Mucosa of rectum (tissue), 2 donors: ENCODE results near the gene ZKSCAN7.

Experiments
- H3K27ac ChIP-seq, 2 donors: one replicate each; pipeline ENCODE4 v1.7.0; 2013; ENCODE audit warnings: inconsistent platforms in 2 of 2, low read depth in 2 of 2, low read length in 2 of 2
- H3K27me3 ChIP-seq, 2 donors: one replicate each; pipeline ENCODE4 v1.7.0; 2013; ENCODE audit warnings: low read length in 2 of 2; ENCODE audit not compliant: control insufficient read depth in 2 of 2, insufficient read depth in 2 of 2
- H3K36me3 ChIP-seq, 2 donors: one replicate each; pipeline ENCODE4 v1.7.0; 2013; ENCODE audit warnings: low read length in 2 of 2; ENCODE audit not compliant: control insufficient read depth in 2 of 2, insufficient read depth in 2 of 2
- H3K4me1 ChIP-seq, 2 donors: one replicate each; pipeline ENCODE4 v1.7.0; 2013; ENCODE audit warnings: low read length in 2 of 2, mild to moderate bottlenecking in 1 of 2; ENCODE audit not compliant: control insufficient read depth in 2 of 2, insufficient read depth in 2 of 2
- H3K4me3 ChIP-seq, 2 donors: one replicate each; pipeline ENCODE4 v1.7.0; 2013; ENCODE audit warnings: low read length in 2 of 2
- H3K9ac ChIP-seq, 2 donors: one replicate each; pipeline ENCODE4 v1.7.0; 2013; ENCODE audit warnings: low read length in 2 of 2, low read depth in 1 of 2, mild to moderate bottlenecking in 1 of 2
- H3K9me3 ChIP-seq, 2 donors: one replicate each; pipeline ENCODE4 v1.7.0; 2013; ENCODE audit warnings: low read length in 2 of 2; ENCODE audit not compliant: control insufficient read depth in 2 of 2
- donor health status: healthy.
- donor health status: Normal muscosa, but diverticular disease.

The ZKSCAN7 gene

GRCh38 chr3:44601749-44602148, 46.8 kb downstream of the ZKSCAN7 start:
- H3K36me3 ChIP-seq, result no peaks in the 10 kb centered on the region
- no peaks in the 10 kb centered on the region for H3K9me3 ChIP-seq

GRCh38 chr3:44612678-44613077, 57.7 kb downstream of the ZKSCAN7 start:
- H3K9me3 ChIP-seq, result no peaks in the 10 kb centered on the region
- H3K4me3 ChIP-seq, result no peak overlapping the region
- no peak overlapping the region for H3K9ac ChIP-seq
- no peaks in the 10 kb centered on the region for H3K4me1 ChIP-seq
- H3K27ac ChIP-seq, result no peak overlapping the region
- H3K36me3 ChIP-seq, result no peaks in the 10 kb centered on the region
- H3K27me3 ChIP-seq, result no peaks in the 10 kb centered on the region

More at GRCh38 chr3:44601749-44602148, 46.8 kb downstream of the ZKSCAN7 start:
- H3K27me3 ChIP-seq, result no peaks in the 10 kb centered on the region
- no peak overlapping the region for H3K27ac ChIP-seq
- H3K4me3 ChIP-seq, result no peak overlapping the region
- no peaks in the 10 kb centered on the region for H3K4me1 ChIP-seq
- H3K9ac ChIP-seq, result no peak overlapping the region
